Measurements from ENCODE around the gene PITPNC1. TPM values are rescaled to one million over a fixed set of nuclear protein-coding genes. Genes with fewer than 3 reads are reported as not detected.

The PITPNC1 gene
- total RNA-seq, 1 experiment from 2014 or later: 20.8 TPM

DNA sequence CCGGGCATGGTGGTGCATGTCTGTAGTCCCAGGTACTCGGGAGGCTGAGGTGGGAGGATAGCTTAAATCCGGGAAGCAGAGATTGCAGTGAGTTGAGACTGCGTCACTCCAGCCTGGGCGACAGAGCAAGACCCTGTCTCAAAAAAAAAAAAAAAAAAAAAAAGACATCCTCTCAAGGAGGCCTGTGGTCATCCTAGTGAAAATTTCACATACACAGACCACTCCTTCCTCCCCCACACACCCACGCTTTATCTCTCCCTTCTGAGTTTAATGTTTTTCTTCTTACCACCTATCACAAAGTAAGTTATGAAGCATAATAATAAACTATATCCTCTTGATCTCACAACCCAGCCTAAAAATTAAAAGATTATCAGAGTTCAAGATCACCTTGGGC, 339.3 kb downstream of the PITPNC1 start:
- Histone ChIP-seq H3K27ac (ENCODE audit: low read length) (peak overlapping the region; percentile 92), H3K27me3 (ENCODE audit: control insufficient read depth, insufficient read depth, low read length) (no peaks in the 10 kb centered on the region), H3K9me3 (ENCODE audit: control insufficient read depth, insufficient read depth, low read depth, low read length) (no peaks in the 10 kb centered on the region), H3K4me3 (ENCODE audit: low read depth in 2 of 2, low read length in 2 of 2) (no peak overlapping the region), H3K4me1 (ENCODE audit: control insufficient read depth, insufficient read depth, low read length) (peaks cover 4% of the 10 kb centered on the region), H3K36me3 (ENCODE audit: control insufficient read depth, insufficient read depth, low read length) (peaks cover 23% of the 10 kb centered on the region)
- CTCF ChIA-PET: no interaction called here
- TF ChIP-seq, protein P1, sequence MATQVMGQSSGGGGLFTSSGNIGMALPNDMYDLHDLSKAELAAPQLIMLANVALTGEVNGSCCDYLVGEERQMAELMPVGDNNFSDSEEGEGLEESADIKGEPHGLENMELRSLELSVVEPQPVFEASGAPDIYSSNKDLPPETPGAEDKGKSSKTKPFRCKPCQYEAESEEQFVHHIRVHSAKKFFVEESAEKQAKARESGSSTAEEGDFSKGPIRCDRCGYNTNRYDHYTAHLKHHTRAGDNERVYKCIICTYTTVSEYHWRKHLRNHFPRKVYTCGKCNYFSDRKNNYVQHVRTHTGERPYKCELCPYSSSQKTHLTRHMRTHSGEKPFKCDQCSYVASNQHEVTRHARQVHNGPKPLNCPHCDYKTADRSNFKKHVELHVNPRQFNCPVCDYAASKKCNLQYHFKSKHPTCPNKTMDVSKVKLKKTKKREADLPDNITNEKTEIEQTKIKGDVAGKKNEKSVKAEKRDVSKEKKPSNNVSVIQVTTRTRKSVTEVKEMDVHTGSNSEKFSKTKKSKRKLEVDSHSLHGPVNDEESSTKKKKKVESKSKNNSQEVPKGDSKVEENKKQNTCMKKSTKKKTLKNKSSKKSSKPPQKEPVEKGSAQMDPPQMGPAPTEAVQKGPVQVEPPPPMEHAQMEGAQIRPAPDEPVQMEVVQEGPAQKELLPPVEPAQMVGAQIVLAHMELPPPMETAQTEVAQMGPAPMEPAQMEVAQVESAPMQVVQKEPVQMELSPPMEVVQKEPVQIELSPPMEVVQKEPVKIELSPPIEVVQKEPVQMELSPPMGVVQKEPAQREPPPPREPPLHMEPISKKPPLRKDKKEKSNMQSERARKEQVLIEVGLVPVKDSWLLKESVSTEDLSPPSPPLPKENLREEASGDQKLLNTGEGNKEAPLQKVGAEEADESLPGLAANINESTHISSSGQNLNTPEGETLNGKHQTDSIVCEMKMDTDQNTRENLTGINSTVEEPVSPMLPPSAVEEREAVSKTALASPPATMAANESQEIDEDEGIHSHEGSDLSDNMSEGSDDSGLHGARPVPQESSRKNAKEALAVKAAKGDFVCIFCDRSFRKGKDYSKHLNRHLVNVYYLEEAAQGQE (IDR thresholded peaks at IDR 0.05; ENCODE audit: insufficient read depth in 1 of 2, low read depth in 2 of 2, low read length in 1 of 2): no peak
- TF ChIP-seq SIN3A (IDR thresholded peaks at IDR 0.05; ENCODE audit: borderline replicate concordance, insufficient read depth, low read depth, low read length) (no peak), POLR2AphosphoS5 (IDR thresholded peaks at IDR 0.05; ENCODE audit: low read depth, low read length) (no peak), TCF7L2 (IDR thresholded peaks at IDR 0.05; ENCODE audit: low read depth, low read length) (no peak)
- TF ChIP-seq, protein P2, sequence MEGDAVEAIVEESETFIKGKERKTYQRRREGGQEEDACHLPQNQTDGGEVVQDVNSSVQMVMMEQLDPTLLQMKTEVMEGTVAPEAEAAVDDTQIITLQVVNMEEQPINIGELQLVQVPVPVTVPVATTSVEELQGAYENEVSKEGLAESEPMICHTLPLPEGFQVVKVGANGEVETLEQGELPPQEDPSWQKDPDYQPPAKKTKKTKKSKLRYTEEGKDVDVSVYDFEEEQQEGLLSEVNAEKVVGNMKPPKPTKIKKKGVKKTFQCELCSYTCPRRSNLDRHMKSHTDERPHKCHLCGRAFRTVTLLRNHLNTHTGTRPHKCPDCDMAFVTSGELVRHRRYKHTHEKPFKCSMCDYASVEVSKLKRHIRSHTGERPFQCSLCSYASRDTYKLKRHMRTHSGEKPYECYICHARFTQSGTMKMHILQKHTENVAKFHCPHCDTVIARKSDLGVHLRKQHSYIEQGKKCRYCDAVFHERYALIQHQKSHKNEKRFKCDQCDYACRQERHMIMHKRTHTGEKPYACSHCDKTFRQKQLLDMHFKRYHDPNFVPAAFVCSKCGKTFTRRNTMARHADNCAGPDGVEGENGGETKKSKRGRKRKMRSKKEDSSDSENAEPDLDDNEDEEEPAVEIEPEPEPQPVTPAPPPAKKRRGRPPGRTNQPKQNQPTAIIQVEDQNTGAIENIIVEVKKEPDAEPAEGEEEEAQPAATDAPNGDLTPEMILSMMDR (IDR thresholded peaks at IDR 0.05): no peak
- ATAC-seq (no peak), DNase-seq (ENCODE audit: low read depth, low spot score) (no peak)
- POLR2A ChIA-PET: no interaction called here
- intact Hi-C loops (cut with micrococcal nuclease; ENCODE audit: unreplicated experiment) (no loop called here), in situ Hi-C loops (cut with HindIII; ENCODE audit: low pct_unique_long_range_greater_than_20kb, low sequenced_read_pairs) (no loop called here)
- BruUV-seq (replicated peaks): no TSS peak

DNA sequence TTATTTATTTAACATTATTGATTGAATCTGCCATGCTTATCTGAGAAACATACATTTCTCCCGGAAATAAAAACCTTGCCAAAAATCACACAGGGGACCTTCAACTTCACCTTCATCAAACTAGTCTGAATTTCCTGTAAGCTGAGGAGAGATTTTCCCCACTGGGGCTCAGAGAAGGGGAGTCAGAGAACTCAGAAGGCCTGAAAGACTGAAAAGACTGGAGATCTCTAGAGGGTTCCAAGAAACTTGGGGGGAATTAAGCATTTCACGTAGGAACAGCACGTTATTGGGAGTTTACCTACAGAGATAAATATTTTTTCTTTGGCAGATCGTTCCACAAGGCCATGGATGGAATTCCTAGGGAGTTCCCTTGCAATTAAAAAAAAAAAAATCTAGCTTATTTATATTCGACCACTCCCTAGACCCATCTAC, 340.1 kb downstream of the PITPNC1 start:
- Histone ChIP-seq H3K36me3 (ENCODE audit: control insufficient read depth, insufficient read depth, low read length) (peaks cover 30% of the 10 kb centered on the region), H3K4me3 (ENCODE audit: low read depth in 2 of 2, low read length in 2 of 2) (peak overlapping the region; percentile 74 to 100), H3K4me1 (ENCODE audit: control insufficient read depth, insufficient read depth, low read length) (peaks cover 4% of the 10 kb centered on the region), H3K9me3 (ENCODE audit: control insufficient read depth, insufficient read depth, low read depth, low read length) (no peaks in the 10 kb centered on the region), H3K27ac (ENCODE audit: low read length) (peak overlapping the region; percentile 92), H3K27me3 (ENCODE audit: control insufficient read depth, insufficient read depth, low read length) (no peaks in the 10 kb centered on the region)
- ChIA-PET POLR2A (interaction anchor here (0.6 to 0.7 kb wide), 2 partner anchors 11 to 17 kb away, joined by 3 to 5 read pairs; no protein-coding TSS in a partner anchor), CTCF (interaction anchor here (0.5 kb wide), 1 partner anchor 61 kb away, joined by 3 read pairs; no protein-coding TSS in a partner anchor)
- intact Hi-C loops (cut with micrococcal nuclease; ENCODE audit: unreplicated experiment) (no loop called here), in situ Hi-C loops (cut with HindIII; ENCODE audit: low pct_unique_long_range_greater_than_20kb, low sequenced_read_pairs) (no loop called here)
- DNase-seq (ENCODE audit: low read depth, low spot score): no peak
- TSS peak; percentile 99 for BruUV-seq (replicated peaks)
- TF ChIP-seq, protein P1 (IDR thresholded peaks at IDR 0.05; ENCODE audit: insufficient read depth in 1 of 2, low read depth in 2 of 2, low read length in 1 of 2): no peak
- TF ChIP-seq, protein P2 (IDR thresholded peaks at IDR 0.05): no peak
- TF ChIP-seq TCF7L2 (IDR thresholded peaks at IDR 0.05; ENCODE audit: low read depth, low read length) (no peak), POLR2AphosphoS5 (IDR thresholded peaks at IDR 0.05; ENCODE audit: low read depth, low read length) (no peak), SIN3A (IDR thresholded peaks at IDR 0.05; ENCODE audit: borderline replicate concordance, insufficient read depth, low read depth, low read length) (no peak)
- ATAC-seq: no peak

Data from Panc1 (cell line).